Renal cortical epithelial cell (primary cell): Measurements from ENCODE around the gene ZFAND6. TPM values are rescaled to one million over a fixed set of nuclear protein-coding genes. Genes with fewer than 3 reads are reported as not detected.
A peak's percentile ranks its signal among the peaks of the same experiment; 100 is the strongest.
"Not testable (repeated sequence)": the region's sequence is repeated elsewhere in the genome, so short reads cannot be mapped to it uniquely, and the experiment has no call there.

Experiments
- DNase-seq: peaks from one replicate; pipeline ENCODE4 v3.0.0-alpha.2; 2011; ENCODE audit warnings: low read depth
- total RNA-seq: library from RNA; depleted of rRNA; stranded (reverse); fragments of >200 nt; gene quantifications from 2 replicates; pipeline ENCODE4 v1.2.3, GENCODE V29; 2014

ZFAND6 gene
- 203 and 290 TPM in 2 replicates for total RNA-seq

DNA sequence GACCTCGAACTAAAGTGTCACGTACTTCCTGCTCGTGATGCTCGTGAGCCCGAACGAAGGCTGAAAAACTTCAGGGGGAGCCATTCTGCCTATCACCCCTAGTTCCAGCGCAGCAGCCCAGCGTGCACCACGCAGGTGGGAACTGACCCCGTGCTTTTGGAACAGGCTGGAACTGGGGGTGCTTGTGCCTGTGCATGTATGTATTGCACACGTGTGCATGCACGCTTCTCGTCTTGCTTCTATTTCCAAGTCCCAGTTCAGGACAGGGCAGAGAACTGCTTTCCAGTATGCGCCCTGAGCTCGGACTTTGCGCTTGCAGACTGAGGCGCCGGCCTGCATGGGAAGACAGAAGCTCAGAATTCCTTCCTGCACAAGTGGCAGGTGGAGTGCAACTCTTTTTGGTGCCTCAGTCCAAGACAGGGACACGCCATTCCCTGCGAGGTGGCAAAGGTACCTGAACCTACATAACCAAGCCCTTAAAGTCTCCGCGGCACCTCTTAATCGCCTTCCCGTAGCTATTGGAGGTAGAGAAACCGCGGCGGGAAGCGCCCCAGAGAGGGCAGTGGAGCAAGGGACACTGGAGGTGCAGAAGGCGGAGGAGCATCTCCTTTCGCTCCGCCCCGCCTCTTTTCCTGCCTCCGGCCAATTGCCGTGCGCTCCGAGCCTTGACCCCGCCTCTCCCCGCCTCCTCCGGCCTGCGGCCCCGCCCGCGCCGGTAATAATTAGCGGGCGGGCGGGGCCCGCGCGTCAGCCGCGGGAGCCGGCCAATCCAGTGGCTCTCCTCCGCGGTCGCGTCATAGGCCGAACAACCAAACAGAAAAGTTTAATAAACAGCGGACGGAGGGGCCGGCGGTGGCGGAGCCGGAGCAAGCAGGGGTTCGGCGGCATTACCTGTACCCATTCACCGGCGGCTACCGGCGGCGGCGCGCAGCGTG is at the start of gene ZFAND6:
TSS of gene ZFAND6 (plus strand) at position 826 of the 935 bp plus-strand sequence. CDS start 60,669 bp downstream, outside the sequence.
- DNase-seq, result peak; percentile 81

DNA sequence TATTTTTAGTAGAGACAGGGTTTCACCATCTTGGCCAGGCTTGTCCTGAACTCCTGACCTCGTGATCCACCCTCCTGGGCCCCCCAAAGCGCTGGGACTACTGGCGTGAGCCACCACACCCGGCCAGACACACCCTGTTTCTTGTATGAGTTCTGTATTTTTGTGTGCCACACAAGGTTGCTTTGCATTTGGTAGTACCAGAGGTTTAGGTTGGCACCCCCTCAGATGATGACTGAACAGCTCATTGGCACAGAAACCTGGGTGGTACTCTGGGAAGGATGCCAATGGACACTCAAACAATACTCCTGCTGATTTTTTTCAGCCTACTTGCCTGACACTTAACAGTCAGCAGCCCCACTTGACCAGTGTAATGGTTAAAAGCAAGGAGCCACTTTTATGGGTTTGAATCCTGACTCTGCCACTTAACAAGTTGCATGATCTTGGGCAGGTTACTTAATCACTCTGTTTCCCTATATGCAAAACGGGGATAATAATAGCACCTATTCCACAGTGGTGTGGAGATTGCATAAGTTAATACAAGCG is 49.3 kb upstream of the ZFAND6 start:
- peak; percentile 56 for DNase-seq

DNA sequence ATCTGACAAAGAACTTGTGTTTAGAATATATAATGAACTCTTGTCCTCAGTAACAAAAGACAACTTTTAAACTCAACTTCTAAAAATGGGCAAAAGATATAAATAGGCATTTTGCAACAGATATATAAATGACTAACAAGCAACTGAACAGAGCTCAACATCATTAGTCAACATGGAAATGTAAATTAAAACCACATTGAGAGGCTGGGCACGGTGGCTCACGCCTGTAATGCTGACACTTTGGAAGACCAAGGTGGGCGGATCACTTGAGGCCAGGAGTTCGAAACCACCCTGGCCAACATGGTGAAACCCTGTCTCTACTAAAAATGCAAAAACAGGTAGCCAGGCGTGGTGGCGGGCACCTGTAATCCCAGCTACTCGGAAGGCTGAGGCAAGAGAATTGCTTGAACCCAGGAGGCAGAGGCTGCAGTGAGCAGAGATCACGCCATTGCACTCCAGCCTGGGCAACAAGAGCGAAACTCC is 48.4 kb upstream of the ZFAND6 start:
- peak; percentile 40 for DNase-seq

DNA sequence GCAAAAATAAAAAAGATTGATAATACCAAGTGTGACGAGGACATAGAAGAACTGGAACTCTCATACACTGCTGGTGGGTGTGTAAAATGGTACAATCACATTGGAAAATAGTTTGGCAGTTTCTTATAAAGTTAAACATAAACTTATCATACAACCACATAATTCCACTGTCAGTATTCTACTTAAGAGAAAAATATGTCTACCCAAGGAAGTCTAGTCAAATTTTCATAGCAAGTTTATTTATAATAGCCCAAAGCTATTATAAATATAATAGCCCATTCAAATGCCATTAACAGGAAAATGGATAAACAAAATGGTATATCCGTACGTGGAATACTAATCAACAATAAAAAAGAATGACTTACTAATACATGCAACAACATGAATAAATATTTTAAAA is 47.9 kb upstream of the ZFAND6 start:
- DNase-seq, result no peak

DNA sequence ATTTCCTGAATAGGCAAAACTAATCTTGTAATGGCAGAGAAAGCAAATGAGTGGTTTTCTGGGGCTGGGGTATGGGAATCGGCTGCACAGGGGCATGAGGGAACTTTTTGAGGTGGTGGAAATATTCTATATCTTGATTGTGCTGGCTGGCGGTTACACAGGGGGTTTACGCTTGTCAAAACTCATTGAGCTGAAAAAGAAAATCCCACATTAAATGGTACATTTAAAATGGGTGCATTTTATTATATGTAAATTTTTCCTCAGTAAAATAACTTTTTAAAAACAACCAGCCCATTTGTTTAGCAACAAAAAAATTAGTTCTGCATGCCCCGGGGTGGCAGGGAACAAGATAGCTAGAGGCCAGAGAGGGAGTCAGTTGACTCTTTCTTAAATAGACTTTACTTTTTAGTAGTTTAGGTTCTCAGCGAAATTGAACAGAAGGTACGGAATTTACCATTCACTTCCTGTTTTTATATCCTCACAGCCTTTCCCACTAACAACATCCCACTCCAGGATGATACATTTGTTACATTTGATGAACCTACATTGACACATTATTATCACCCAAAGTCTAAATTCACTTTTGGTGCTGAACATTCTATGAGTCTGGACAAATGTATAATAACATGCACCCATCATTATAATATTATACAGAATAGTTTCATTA is 47.3 kb upstream of the ZFAND6 start:
- no peak for DNase-seq

DNA sequence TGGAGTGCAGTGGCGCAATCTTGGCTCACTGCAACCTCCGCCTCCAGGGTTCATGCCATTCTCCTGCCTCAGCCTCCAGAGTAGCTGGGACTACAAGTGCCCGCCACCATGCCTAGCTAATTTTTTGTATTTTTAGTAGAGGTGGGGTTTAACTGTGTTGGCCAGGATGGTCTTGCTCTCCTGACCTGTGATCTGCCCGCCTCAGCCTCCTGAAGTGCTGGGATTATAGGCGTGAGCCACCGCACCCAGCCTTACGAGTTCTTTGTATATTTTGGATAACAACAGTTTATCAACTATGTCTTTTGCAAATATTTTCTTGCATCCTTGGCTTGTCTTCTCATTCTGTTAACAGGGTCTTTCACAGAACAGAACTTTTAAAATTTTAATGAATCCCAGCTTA is 45.3 kb upstream of the ZFAND6 start:
- DNase-seq, result not testable (repeated sequence)

DNA sequence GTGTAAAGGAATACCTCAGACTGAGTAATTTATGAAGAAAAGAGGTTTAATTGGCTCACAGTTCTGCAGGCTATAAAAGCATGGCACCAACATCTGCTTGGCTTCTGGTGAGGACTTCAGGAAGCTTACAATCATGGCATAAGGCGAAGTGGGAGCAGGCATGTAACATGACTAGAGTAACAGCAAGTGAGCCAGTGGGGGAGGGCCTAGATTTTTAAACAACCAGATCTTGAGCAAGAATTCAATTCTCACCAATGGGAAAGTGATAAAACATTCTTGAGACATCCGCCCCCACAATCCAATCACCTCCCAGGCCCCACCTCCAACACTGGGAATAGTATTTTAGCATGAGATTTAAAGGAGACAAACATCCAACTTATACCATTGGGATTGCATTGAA is 44.3 kb upstream of the ZFAND6 start:
- no peak for DNase-seq

DNA sequence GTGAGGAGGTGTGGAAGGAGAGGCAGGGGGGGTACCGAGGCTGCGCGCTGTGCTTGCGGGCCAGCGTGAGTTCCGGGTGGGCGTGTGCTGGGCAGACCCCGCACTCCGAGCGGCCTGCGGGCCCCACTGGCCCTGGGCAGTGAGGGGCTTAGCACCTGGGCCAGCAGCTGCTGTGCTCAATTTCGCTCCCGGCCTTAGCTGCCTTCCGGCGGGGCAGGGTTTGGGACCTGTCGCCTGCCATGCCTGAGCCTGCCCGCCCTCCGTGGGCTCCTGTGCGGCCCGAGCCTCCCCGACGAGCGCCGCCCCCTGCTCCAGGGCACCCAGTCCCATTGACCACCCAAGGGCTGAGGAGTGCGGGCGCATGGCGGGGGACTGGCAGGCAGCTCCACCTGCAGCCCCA is 43.0 kb upstream of the ZFAND6 start:
- DNase-seq, result not testable (repeated sequence)

DNA sequence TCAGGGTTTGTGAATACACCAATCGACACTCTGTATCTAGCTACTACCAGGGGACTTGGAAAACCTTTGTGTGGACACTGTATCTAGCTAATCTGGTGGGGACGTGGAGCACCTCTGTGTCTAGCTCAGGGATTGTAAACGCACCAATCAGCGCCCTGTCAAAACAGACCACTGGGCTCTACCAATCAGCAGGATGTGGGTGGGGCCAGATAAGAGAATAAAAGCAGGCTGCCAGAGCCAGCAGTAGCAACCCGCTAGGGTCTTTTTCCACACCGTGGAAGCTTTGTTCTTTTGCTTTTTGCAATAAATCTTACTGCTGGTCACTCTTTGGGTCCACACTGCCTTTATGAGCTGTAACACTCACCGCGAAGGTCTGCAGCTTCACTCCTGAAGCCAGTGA is 42.3 kb upstream of the ZFAND6 start:
- not testable (repeated sequence) for DNase-seq

DNA sequence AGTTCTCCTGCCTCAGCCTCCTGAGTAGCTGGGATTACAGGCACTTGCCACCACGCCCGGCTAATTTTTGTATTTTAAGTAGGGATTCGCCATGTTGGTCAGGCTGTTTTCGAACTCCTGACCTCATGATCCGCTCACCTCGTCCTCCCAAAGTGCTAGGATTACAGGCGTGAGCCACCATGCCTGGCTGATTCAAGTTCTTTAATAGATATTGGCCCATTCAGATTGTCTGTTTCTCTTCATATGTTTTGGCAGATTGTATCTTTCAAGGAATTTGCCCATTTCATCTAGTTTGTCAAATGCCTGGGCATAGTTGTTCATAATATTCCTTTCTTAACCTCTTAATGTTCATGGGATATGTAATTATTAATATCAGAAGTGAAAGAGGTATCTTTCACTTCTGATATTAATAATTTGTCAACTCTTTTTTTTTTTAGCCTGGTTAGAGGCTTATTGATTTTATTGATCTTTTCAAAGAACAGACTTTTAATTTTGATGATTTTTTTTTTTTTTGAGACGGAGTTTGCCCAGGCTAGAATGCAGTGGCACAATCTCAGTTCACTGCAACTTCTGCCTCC is 40.2 kb upstream of the ZFAND6 start:
- no peak for DNase-seq

DNA sequence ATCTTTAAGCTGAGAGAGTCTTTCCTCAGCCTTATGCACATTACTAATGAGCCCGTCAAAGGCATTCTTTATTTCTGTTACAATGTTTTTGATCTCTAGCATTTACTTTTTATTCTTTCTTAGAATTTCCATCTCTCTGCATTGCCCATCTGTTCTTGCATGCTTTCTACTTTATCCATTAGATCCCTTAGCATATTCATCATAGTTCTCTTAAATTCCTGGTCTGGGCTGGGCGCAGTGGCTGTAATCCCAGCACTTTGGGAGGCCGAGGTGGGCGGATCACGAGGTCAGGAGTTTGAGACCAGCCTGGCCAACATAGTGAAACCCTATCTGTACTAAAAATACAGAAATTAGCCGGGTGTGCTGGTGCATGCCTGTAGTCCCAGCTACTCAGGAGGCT is 39.3 kb upstream of the ZFAND6 start:
- not testable (repeated sequence) for DNase-seq

DNA sequence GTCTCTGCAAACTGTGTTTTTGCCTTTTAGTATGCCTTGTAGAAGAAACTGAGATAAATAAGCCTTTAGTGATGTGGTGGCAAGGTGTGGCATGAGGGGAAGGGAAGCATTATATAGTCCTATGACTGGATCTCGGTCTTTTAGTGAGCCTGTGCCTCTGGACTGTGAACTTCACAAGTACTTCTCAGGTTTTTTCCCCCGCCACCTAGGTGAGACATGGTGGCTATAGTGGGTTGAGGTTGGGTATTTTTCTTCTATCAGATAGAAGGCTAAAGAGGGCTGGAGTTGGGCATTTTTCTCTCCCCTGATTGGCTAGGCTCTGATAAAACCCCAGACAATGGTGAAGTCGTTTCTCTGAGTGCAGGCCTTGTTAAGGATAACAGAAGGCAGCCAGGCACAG is 38.7 kb upstream of the ZFAND6 start:
- DNase-seq, result no peak

DNA sequence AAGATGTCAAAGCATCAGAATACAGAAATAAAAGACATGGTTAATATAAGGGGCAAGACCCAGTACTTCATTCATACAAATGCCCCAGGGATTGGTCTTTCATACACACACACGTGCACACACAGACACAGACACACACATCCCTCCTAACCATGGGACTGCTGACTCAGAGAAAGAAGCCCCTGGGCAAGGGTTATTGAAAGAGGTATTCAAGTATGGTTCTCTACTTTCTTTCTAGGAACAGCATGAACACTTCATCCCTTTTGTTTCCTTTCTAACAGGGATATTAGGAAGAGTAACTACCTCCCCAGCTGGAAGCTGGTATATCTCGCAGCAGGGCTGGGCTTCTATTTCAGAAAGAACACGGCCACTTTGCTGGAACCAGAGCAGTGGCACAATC is 33.2 kb upstream of the ZFAND6 start:
- DNase-seq, result no peak

DNA sequence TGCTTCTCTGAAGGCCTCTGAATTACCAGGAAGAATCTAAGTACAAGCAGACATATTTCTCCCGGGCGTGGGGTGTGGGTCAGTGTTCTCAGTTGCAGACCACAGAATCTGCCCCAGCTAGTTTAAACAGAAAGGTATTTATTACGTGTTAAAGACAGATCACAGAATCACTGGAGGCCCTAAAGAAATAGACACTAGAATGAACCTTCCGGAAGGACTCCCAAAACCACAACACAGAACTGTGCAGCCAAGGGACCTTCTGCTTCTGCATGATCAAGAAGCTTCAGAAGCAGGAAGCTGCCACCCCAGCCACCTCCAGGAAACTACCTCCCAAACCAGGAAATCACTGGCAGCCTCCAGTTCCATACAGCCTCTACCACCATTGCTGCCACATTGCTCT is 32.7 kb upstream of the ZFAND6 start:
- no peak for DNase-seq

DNA sequence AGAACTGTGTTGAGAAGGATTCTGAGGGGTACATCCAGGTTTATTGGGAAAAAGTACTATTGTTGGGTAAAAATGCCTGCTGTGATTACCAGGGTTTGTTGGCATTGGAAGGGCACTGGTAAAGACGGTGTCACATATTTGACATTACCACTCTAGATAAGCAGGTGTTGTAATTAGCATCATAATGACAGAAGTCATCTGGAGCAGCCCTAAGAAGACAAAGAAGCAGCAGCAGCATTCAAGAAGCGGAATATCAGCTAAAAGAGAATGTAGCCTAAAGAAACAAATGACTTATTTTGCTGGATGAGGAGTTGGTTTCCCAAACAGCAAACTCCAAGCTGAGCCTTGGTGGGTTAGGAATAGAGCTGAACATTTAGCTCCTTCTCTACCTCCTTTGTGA is 30.5 kb upstream of the ZFAND6 start:
- DNase-seq, result no peak

DNA sequence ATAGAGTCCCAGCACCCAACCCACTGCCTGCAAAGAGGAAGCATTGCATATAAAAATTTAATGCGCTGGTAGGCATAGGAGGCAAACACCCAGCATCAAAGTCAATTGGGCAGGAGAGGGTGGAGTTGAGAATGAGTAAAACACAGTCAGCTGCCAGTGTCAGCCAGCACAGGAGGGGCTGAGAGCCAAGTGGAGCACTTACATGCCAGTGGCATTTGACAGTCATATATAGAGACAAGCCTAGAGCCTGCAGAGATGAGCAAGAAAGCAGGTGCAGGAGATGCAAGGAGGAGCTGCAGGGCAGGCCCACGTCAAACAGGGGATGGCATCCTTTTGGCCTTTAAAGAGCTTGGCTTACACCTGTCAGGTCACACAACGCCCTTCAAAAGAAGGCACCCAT is 27.6 kb upstream of the ZFAND6 start:
- DNase-seq, result peak; percentile 22

DNA sequence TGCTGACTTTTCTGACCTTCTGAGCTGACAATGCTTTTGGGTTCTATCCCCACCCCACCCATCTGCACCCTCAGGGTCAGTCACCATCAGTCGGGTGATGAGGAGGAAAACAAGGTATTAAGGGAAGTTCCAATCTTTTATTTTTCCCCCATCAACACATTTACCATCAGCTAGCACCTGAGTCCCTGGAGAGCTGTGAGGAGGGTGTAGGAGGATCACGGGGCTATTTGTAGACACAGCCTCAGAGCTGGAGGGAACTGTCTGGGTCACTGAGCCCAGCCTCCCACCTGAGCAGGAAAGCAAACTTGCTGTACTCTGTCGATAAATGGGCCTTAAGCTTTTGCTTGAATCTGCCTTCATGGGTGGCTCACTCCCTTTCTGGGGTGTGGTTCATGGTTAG is 24.8 kb upstream of the ZFAND6 start:
- no peak for DNase-seq

DNA sequence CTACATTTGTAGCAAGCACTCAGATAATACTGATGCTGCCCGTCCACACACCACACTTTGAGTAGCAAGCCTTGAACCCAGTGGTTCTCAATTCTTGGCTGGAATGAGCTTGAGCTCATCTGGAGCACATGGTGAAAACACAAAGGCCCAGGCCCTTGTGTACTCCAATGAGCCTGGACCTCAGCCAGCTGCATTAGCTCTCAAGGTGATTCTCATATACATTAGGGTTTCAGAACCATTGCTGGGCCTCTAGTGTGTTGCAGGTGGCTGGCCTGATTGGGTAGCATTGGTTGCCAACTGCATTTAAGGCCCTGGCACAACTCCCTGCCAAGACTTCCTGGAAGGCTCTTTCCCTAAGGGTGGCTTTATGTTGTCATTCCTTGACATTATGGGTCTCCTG is 23.4 kb upstream of the ZFAND6 start:
- no peak for DNase-seq

DNA sequence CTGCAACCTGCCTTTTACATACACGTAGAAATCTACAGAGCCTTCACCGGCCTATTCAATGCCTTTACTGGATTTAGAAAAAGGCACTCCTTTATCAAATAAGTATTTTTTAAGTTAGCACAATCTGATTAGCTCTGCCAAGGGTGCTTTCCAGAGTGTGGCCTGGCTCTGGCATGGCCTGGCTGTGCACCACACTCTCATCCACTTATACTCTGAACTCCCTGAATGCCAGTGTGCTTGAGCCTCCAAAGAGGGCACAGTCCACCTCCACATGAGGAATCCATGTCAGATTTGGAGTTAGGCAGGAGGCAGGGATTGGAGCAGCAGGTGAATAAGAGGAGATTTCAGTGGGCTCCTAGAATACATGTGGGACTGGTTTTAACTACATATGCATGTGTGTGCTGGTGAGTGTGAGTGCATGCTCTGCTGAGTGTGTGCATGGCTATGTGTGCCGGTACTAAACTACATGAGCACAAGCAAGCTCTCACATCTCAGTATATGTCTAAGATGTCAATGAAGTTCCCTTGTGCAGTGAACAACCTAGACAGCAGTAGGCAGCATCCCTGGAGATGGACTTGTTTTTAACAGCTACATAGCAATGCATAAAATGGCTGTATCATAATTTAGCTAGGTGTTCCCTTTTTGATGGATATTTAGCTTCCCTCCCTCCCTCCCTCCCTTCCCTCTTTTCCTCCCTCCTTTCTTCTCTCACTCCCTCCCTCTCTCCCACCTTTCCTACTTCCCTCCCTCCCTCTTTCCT is 17.8 kb upstream of the ZFAND6 start:
- DNase-seq, result no peak

DNA sequence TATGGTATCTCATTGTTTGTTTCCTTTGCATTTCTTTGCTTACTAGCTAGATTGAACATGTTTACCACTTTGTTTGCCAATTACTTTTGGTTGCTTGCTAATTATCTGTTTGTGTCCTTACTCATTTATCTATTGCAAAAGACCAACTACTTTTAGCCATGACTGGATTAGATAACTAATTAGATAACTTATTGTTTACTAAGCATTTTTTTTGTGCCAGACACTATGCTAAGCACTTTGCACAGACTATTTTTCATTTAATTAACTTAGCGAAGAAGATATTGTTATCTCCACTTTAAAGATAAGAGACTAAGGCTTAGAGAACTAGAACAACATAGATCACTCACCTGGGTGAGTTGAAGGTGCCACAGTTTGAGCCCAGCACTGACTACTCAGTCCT is 16.9 kb upstream of the ZFAND6 start:
- no peak for DNase-seq

DNA sequence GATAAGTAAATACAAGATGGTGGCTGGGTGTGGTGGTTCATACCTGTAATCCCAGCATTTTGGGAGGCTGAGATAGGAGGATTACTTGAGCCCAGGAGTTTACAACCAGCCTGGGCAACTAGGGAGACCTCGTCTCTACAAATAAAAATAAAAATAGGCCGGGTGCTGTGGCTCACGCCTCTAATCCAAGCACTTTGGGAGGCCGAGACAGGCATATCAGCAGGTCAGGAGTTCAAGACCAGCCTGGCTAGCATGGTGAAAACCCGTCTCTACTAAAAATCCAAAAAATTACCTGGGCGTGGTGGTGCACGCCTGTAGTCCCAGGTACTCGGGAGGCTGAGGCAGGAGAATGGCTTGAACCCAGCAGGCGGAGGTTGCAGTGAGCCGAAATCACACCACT is 14.3 kb upstream of the ZFAND6 start:
- not testable (repeated sequence) for DNase-seq

DNA sequence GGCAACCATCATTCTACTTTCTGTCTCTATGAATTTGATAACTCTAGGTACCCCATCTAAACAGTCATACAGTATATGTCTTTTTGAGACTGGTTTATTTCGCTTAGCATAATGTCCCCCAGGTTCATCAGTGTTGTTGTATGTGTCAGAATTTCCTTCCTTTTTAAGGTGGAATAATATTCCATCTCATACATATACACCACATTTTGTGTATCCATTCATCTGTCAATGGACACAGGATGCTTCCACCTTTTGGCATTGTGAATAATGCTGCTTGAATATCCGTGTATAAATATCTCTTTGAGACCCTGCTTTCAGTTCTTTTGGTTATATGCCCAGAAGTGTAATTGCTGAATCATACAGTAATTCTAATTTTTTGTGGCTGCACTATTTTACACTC is 10.4 kb upstream of the ZFAND6 start:
- DNase-seq, result no peak
